OCI-LY1 (cell line): ENCODE measurements around the gene C19orf25.

Experiments used
- H2AFZ ChIP-seq: fragments of 200-600 bp; sonication (generic), shearing (Covaris generic); 2 replicates; pipeline ENCODE4 v1.6.0; 2014; ENCODE audit warnings: antibody characterized with exemption, mild to moderate bottlenecking, low read length
- H3F3A ChIP-seq: fragments of 200-600 bp; sonication (generic), shearing (Covaris generic); 2 replicates; pipeline ENCODE4 v1.6.0; 2014; ENCODE audit warnings: mild to moderate bottlenecking, antibody characterized with exemption, low read length, moderate library complexity; ENCODE audit not compliant: insufficient read depth
- H3K27ac ChIP-seq: fragments of 200-600 bp; sonication (generic); 2 replicates; pipeline ENCODE4 v1.5.1; 2014; ENCODE audit warnings: low read length, mixed run types, mild to moderate bottlenecking, low read depth; ENCODE audit not compliant: poor library complexity, severe bottlenecking
- H3K27me3 ChIP-seq: fragments of 200-600 bp; sonication (generic); 2 replicates; pipeline ENCODE4 v1.6.0; 2014; ENCODE audit warnings: antibody characterized with exemption, mild to moderate bottlenecking, low read length, moderate library complexity; ENCODE audit not compliant: insufficient read depth
- H3K36me3 ChIP-seq: fragments of 200-600 bp; sonication (generic); 2 replicates; pipeline ENCODE4 v1.6.1; 2014; ENCODE audit warnings: mild to moderate bottlenecking, antibody characterized with exemption, low read length, moderate library complexity, mixed read lengths; ENCODE audit not compliant: insufficient read depth
- H3K4me1 ChIP-seq: fragments of 200-600 bp; sonication (generic); 2 replicates; pipeline ENCODE4 v1.5.1; 2014; ENCODE audit warnings: mild to moderate bottlenecking, low read length, moderate library complexity; ENCODE audit not compliant: insufficient read depth, severe bottlenecking
- H3K4me2 ChIP-seq: fragments of 200-600 bp; sonication (generic), shearing (Covaris generic); 2 replicates; pipeline ENCODE4 v1.6.1; 2014; ENCODE audit warnings: low read length
- H3K4me3 ChIP-seq: fragments of 200-600 bp; sonication (generic); 2 replicates; pipeline ENCODE4 v1.5.1; 2014; ENCODE audit warnings: low read length, low read depth, mild to moderate bottlenecking, mixed read lengths; ENCODE audit not compliant: poor library complexity, severe bottlenecking
- H3K79me2 ChIP-seq: fragments of 200-600 bp; shearing (Covaris generic); 2 replicates; pipeline ENCODE4 v1.6.1; 2016; ENCODE audit warnings: mixed run types, low read length, mixed read lengths; ENCODE audit not compliant: insufficient read depth
- H3K9ac ChIP-seq: fragments of 200-600 bp; sonication (generic), shearing (Covaris generic); 2 replicates; pipeline ENCODE4 v1.6.1; 2014; ENCODE audit warnings: mild to moderate bottlenecking, low read length, mixed read lengths
- H3K9me2 ChIP-seq: fragments of 200-600 bp; sonication (generic), shearing (Covaris generic); 2 replicates; pipeline ENCODE4 v1.6.1; 2014; ENCODE audit warnings: low read depth, mild to moderate bottlenecking, low read length, mixed read lengths
- H3K9me3 ChIP-seq: fragments of 200-600 bp; shearing (Covaris generic); 2 replicates; pipeline ENCODE4 v1.6.1; 2014; ENCODE audit warnings: low read length, mixed read lengths
- H4K20me1 ChIP-seq: fragments of 200-600 bp; sonication (generic), shearing (Covaris generic); 2 replicates; pipeline ENCODE4 v1.6.0; 2016; ENCODE audit warnings: mild to moderate bottlenecking, low read length; ENCODE audit not compliant: insufficient read depth
- CTCF ChIP-seq: fragments of 200-600 bp; sonication (generic), shearing (Covaris generic); IDR thresholded peaks from 2 replicates; pipeline ENCODE4 v1.5.1; 2017; ENCODE audit warnings: mild to moderate bottlenecking, antibody characterized with exemption, low read length, moderate library complexity, mixed read lengths
- EZH2 ChIP-seq: fragments of 200-600 bp; sonication (generic), shearing (Covaris generic); IDR thresholded peaks from 2 replicates; pipeline ENCODE4 v1.8.0; 2017; ENCODE audit warnings: borderline replicate concordance, mixed run types, mild to moderate bottlenecking, antibody characterized with exemption, low read length, moderate library complexity, mixed read lengths

C19orf25 gene

GRCh38 chr19:1473085-1473851, 5.7 kb downstream of the C19orf25 start:
- Histone ChIP-seq H3K9me2 (no peaks in the 10 kb centered on the region), H4K20me1 (no peaks in the 10 kb centered on the region), H3K4me3 (no peak overlapping the region), H3F3A (no peaks in the 10 kb centered on the region), H3K9ac (no peak overlapping the region), H3K27ac (no peak overlapping the region), H3K27me3 (peaks cover 22% of the 10 kb centered on the region; the same call in 1 of the 2 replicates), H3K4me1 (peaks cover 17% of the 10 kb centered on the region), H3K9me3 (no peaks in the 10 kb centered on the region), H3K4me2 (no peak overlapping the region), H3K79me2 (no peaks in the 10 kb centered on the region), H3K36me3 (peaks cover 18% of the 10 kb centered on the region), H2AFZ (no peak overlapping the region)
- TF ChIP-seq EZH2 (no peak), CTCF (no peak)

- Histone ChIP-seq H3K4me2 (no peak overlapping the region), H3K9me3 (no peaks in the 10 kb centered on the region), H3F3A (no peaks in the 10 kb centered on the region), H4K20me1 (no peaks in the 10 kb centered on the region), H3K27ac (no peak overlapping the region), H3K27me3 (peaks cover 22% of the 10 kb centered on the region; the same call in 1 of the 2 replicates), H3K4me3 (no peak overlapping the region), H3K9me2 (no peaks in the 10 kb centered on the region), H3K36me3 (peaks cover 18% of the 10 kb centered on the region), H2AFZ (no peak overlapping the region), H3K79me2 (no peaks in the 10 kb centered on the region), H3K9ac (no peak overlapping the region), H3K4me1 (peaks cover 11% of the 10 kb centered on the region)
- TF ChIP-seq CTCF (no peak), EZH2 (no peak)
Observed at GRCh38 chr19:1472231-1473084, 6.6 kb downstream of the C19orf25 start.

- Histone ChIP-seq H4K20me1 (no peaks in the 10 kb centered on the region), H3K4me2 (no peak overlapping the region), H3K79me2 (no peaks in the 10 kb centered on the region), H3F3A (no peaks in the 10 kb centered on the region), H3K36me3 (peaks cover 13% of the 10 kb centered on the region; the same call in 1 of the 2 replicates), H3K9me3 (no peaks in the 10 kb centered on the region), H3K27me3 (peaks cover 22% of the 10 kb centered on the region; the same call in 1 of the 2 replicates), H2AFZ (no peak overlapping the region), H3K4me3 (no peak overlapping the region), H3K9me2 (no peaks in the 10 kb centered on the region), H3K9ac (no peak overlapping the region), H3K27ac (no peak overlapping the region), H3K4me1 (peaks cover 11% of the 10 kb centered on the region)
- no peak; the same call in 1 of the 2 replicates for TF ChIP-seq CTCF
- no peak for TF ChIP-seq EZH2
Observed at GRCh38 chr19:1471515-1472160, 7.4 kb downstream of the C19orf25 start.
